GM12801 (cell line): ENCODE measurements around the gene ACACA.

ENCODE experiments used
- TF ChIP-seq, protein P1 (sequence below): IDR thresholded peaks from one replicate; pipeline ENCODE4 v1.5.1; 2011; ENCODE audit warnings: control low read depth; ENCODE audit not compliant: insufficient read length; ENCODE audit errors: extremely low read depth

Gene ACACA

DNA sequence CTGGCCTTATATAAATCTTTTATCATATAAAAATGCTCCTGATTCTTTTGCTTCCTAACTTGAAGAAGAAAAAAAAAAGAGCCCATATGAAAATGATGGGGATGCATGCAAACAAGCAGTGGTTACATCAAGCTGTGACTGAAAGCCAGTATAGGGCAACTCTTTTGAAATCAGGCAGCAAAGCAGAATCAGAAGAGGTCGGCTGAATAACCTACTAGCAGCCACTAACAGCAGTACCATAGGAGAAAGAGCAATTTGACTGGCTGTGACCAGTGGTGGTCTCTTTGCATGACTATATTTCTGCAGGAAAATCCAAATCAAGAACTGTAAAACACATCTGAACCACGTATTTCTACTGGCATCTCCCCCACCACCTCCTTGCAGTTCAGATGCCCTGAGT is 192.7 kb downstream of the ACACA start:
- TF ChIP-seq, protein P1, sequence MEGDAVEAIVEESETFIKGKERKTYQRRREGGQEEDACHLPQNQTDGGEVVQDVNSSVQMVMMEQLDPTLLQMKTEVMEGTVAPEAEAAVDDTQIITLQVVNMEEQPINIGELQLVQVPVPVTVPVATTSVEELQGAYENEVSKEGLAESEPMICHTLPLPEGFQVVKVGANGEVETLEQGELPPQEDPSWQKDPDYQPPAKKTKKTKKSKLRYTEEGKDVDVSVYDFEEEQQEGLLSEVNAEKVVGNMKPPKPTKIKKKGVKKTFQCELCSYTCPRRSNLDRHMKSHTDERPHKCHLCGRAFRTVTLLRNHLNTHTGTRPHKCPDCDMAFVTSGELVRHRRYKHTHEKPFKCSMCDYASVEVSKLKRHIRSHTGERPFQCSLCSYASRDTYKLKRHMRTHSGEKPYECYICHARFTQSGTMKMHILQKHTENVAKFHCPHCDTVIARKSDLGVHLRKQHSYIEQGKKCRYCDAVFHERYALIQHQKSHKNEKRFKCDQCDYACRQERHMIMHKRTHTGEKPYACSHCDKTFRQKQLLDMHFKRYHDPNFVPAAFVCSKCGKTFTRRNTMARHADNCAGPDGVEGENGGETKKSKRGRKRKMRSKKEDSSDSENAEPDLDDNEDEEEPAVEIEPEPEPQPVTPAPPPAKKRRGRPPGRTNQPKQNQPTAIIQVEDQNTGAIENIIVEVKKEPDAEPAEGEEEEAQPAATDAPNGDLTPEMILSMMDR: no peak

DNA sequence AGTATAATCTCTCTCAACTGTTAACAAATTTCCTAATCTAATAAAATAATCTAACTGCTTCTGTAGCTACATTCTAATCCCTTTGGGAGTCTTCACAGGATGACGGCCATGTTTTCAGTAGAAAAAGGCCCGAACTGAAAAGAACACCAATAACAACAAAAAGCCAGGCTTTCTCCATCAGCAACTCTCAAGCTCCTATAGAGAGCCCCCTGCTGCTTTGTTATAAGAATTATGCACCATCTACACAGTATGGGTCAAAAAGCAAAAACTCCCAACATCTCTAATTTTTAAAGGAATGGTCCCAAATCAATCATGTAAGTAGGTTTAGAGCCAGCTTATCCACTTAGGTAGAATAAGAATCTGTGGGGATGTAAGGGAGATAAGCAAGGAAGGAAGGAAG is 194.5 kb downstream of the ACACA start:
- TF ChIP-seq, protein P1: no peak

DNA sequence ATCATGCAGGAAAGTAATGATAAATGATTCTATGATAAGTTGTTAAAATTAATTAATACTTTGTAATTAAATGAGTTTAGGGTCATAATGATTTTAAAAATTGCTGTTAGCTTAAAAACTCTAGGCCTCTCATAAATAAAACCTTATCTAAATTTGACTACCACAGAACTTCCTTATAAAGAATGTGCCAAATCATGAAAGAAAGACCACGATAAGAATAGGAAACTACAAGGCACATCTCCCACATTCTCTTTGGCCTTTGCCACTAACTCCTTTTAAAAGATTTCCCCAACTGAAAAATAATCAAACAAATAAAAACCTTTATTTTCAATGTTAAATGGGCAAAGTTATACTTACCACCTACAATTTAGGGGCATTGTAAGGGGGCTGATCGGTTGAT is 195.5 kb downstream of the ACACA start:
- TF ChIP-seq, protein P1: no peak

DNA sequence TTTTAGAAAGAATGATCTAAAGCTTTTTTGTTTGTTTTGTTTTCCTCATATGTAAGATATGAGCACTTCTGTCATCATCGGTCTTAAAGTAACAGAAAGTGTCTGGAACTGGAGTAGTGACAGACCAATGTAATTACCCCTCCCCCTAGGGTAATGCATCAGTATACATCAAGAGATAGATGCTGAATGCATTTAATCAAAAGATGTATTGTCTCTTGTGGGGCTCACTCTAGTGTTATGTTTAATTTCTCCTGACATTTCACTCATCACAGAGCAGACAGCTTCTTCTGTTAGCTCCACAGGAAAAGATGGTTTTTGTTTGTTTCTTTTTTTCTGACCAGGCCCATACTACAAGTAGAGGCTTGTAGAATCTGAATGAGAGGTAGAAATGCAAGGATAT is 199.5 kb downstream of the ACACA start:
- TF ChIP-seq, protein P1: no peak

DNA sequence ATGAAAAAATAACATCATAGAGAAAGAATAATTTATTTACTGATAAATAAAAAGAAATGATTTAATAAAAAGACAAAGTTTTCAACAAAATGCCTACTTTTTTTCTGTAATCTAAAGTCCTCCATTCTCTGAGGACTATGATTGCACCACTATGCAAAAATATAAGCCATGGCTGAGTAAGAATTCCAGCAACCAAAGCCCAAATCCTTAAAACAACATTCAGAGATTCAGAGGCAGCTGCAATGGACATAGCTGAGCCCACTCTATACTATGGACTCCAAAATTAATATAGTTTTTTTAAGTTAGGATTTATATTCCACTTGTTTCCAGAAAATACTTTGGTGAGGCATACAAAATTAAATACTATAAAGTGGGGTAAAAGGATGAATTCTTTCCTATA is 200.3 kb downstream of the ACACA start:
- TF ChIP-seq, protein P1: no peak

DNA sequence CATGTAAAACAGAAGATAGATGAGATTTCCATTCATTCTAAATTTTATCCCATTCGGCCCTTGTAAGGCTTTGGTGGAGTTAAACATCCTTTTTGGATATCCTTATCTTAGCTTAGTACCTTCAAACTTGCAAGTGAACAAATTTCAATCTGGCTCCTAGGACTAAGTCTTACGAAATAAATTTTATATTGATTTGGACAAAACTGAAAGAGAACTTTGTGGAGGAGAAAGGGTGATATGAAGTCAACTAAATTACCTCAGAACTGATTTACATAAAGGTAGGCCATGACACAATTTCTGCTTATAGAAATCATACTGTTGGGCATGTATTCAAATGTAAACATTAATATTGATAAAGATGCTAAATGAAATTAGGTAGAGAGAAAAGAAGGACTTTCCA is 206.1 kb downstream of the ACACA start:
- TF ChIP-seq, protein P1: no peak

DNA sequence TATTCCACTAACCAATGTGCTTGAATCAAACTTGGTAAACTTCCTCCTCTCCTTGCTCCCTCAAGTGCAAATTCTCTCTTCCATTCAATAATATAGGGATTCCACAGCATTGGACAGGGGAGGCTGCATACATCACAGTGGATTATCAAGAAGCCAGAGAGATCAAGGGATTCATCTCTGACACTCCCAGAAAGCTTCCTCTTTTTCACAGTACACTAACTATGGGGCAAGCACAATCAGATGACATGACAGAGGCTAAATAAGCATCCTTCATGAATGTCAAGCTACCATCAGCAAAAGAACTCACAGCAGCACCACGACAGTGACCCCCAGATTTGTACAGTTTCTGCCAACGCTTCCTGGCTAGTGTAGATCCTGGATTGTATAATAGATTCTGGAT is 209.3 kb downstream of the ACACA start:
- TF ChIP-seq, protein P1: no peak

DNA sequence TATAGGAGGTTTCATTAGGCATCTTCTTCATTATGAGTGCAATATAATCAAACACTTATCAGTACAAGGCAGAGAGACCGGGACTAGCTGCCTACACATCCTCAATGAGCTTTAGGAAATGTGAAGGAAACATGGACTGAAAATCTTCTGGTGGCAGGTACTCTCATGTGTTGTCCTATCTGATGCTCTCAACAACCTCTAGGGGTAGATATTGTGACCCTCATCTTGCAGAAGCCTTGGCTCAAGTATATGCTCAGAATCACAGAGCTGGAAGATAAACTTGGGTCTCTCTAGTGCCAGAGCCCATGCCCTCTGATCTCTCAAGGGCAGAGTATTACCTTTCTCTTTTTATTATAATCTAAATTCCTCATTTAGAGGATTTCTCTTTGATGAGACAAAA is 212.4 kb downstream of the ACACA start:
- TF ChIP-seq, protein P1: no peak
